ENCODE data around the gene EHD1. TPM values are rescaled to one million over a fixed set of nuclear protein-coding genes. Genes with fewer than 3 reads are reported as not detected.

The EHD1 gene
- total and polyA plus RNA-seq, 9 of the 15 experiments (the other 6 are each of a cell fraction or from before 2014, with no cell fraction given) = 0.46 to 65.0 (median 16.4) TPM

- WGBS (ENCODE audit: insufficient coverage, low coverage, missing lambda C conversion rate) = 82% methylated on average over 21 of the region's 21 CpGs
- Histone ChIP-seq H3K9me1 (ENCODE audit: control insufficient read depth, insufficient read depth, low read length) (peaks cover 3% of the 10 kb centered on the region), H4K20me1 (replicated peaks; ENCODE audit: control insufficient read depth, insufficient read depth, low read length) (peaks cover 8% of the 10 kb centered on the region; the same call in 1 of the 2 replicates), H3K79me2 (ENCODE audit: control insufficient read depth, insufficient read depth, low read length) (peaks cover 78% of the 10 kb centered on the region), H3K9me3 (replicated peaks; ENCODE audit: control insufficient read depth, insufficient read depth, low read depth, low read length) (no peaks in the 10 kb centered on the region), H2AFZ (ENCODE audit: low read depth, low read length) (no peak overlapping the region), H3K4me2 (ENCODE audit: insufficient read depth, low read length) (no peak overlapping the region), H3K27ac (ENCODE audit: extremely low read depth, low read depth, low read length) (peak overlapping the region; percentile 66), H3K27me3 (ENCODE audit: control insufficient read depth in 2 of 2, insufficient read depth in 2 of 2, low read length in 2 of 2) (no peaks in the 10 kb centered on the region; a peak in 1 of 5 replicates), H3K4me1 (replicated peaks in 1 of 2; ENCODE audit: control insufficient read depth in 2 of 2, insufficient read depth in 2 of 2, low read length in 2 of 2) (peaks cover 41 to 58% of the 10 kb centered on the region in 2 experiments), H3K36me3 (ENCODE audit: control insufficient read depth, insufficient read depth, low read length) (peaks cover 52% of the 10 kb centered on the region; the same call in 2 of the 3 replicates), H3K9ac (ENCODE audit: insufficient read depth in 1 of 2, low read depth in 2 of 2, low read length in 2 of 2) (peak overlapping the region in 1 of 2 experiments; percentile 85; a peak in 1 of 4 replicates), H3K4me3 (no peak overlapping the region)
- DNase-seq (ENCODE audit: extremely low read depth in 1 of 4, low spot score in 3 of 4) (no peak), ATAC-seq (no peak), FAIRE-seq (no peak)
- BruUV-seq (replicated peaks) = no TSS peak
- intact Hi-C loops (cut with micrococcal nuclease) (no loop called here), in situ Hi-C loops (cut with MboI) (no loop called here)
- POLR2A ChIA-PET = interaction anchor here (1.1 to 9.6 kb wide), 5 partner anchors 8 to 23 kb away, joined by 3 to 109 read pairs (median 7); partner anchors contain the start of gene EHD1
- no peak for TF ChIP-seq FOS (IDR thresholded peaks at IDR 0.05; ENCODE audit: extremely low read depth, insufficient read length)
- TF ChIP-seq C11orf30 (IDR thresholded peaks at IDR 0.05; ENCODE audit: low read depth) = peak; percentile 61
- TF ChIP-seq RBFOX2 (IDR thresholded peaks at IDR 0.05; ENCODE audit: low read depth, low read length) = peak; percentile 47; the same call in 1 of the 2 replicates
- TF ChIP-seq MAFF (IDR thresholded peaks at IDR 0.05; ENCODE audit: low read length) = 0 out of 2 replicates have a peak, but pooled peaks have one; percentile 4
- no peak for TF ChIP-seq CBX5 (IDR thresholded peaks at IDR 0.05; ENCODE audit: borderline replicate concordance, low read depth)
- TF ChIP-seq ZNF316 (IDR thresholded peaks at IDR 0.05) = peak; percentile 48; the same call in 1 of the 2 replicates
- CTCF ChIA-PET (ENCODE audit: low intra/inter-chr PET ratio) = no interaction called here
These were observed 9.4 kb downstream of the EHD1 start for GRCh38 chr11:64868904-64869570.

Data from K562 (cell line).